ENCODE measurements around the gene LRRC4C.

Gene LRRC4C

DNA sequence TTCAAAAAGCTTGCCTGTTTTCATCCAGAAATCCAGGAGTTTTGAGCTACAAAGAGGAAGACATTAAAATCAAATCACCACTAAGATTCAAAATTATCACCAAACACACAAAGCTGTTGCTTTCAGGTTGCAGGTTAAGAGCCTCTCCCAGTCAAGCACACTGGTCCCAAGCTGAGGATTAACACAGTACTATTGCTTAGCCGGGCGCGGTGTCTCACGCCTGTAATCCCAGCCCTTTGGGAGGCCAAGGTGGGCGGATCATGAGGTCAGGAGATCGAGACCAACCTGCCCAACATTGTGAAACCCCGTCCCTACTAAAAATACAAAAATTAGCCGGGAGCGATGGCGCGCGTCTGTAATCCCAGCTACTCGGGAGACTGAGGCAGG is 1165.1 kb downstream of the LRRC4C start:
- TF ChIP-seq Cebpa-rat (IDR thresholded peaks at IDR 0.05), result no peak
- Histone ChIP-seq H3K27ac (no peak overlapping the region), H3K9me3 (replicated peaks in 1 of 11) (peaks cover 6 to 12% (median 9%) of the 10 kb centered on the region in 11 experiments; a peak in 20 of 22 replicates), H3K27me3 (no peaks in the 10 kb centered on the region), H4K20me1 (no peaks in the 10 kb centered on the region), H3K4me3 (no peak overlapping the region), H3K4me2 (no peak overlapping the region), H3K9ac (no peak overlapping the region), H3K4me1 (peaks cover 0 to 31% (median 0%) of the 10 kb centered on the region in 10 experiments; a peak in 6 of 20 replicates), H3K36me3 (no peaks in the 10 kb centered on the region)

DNA sequence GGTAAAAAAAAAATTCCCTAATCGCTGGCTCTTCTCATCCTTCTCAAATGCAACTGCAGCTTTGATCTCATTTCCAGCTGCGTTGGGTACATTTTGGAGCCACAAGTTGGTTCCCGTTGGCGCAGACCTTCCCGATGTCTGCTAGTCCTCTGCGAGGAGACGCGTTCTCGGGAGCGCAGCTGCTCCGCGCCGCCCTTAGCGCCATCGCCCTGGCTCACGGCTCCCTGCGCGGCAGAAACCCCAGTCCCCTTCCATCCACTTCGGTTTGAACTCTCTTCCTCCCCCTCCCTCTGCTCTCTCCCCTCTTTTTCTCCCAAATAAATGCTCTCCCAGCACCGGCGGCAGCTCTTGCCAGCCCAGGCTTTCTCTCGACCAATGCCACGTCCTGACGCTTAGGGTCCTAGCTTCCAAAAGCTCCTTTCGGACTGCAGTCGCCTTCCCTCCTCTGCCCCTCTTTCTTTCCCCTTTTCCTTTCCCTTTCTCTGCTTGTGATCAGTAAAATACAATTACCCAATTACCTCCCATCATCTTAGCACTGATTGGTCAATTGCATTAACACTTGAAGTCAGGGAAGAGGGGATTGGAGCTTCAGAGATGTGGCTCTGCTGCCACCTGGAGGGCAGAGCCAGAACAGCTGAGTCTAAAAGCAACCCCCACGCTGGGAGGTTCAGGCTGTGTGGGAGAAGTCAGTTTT is 1165.7 kb downstream of the LRRC4C start:
- no peaks in the 10 kb centered on the region for H4K20me1 ChIP-seq
- no peak overlapping the region for H3K4me3 ChIP-seq
- H3K27ac ChIP-seq, result no peak overlapping the region
- H3K4me2 ChIP-seq, result no peak overlapping the region
- peaks cover 0 to 37% (median 0%) of the 10 kb centered on the region in 10 experiments; a peak in 6 of 20 replicates for H3K4me1 ChIP-seq
- H3K36me3 ChIP-seq, result no peaks in the 10 kb centered on the region
- no peak overlapping the region for H3K9ac ChIP-seq
- peaks cover 6 to 12% (median 9%) of the 10 kb centered on the region in 11 experiments; a peak in 20 of 22 replicates for H3K9me3 ChIP-seq (replicated peaks in 1 of 11)
- H3K27me3 ChIP-seq, result no peaks in the 10 kb centered on the region
- TF ChIP-seq Cebpa-rat (IDR thresholded peaks at IDR 0.05), result no peak

DNA sequence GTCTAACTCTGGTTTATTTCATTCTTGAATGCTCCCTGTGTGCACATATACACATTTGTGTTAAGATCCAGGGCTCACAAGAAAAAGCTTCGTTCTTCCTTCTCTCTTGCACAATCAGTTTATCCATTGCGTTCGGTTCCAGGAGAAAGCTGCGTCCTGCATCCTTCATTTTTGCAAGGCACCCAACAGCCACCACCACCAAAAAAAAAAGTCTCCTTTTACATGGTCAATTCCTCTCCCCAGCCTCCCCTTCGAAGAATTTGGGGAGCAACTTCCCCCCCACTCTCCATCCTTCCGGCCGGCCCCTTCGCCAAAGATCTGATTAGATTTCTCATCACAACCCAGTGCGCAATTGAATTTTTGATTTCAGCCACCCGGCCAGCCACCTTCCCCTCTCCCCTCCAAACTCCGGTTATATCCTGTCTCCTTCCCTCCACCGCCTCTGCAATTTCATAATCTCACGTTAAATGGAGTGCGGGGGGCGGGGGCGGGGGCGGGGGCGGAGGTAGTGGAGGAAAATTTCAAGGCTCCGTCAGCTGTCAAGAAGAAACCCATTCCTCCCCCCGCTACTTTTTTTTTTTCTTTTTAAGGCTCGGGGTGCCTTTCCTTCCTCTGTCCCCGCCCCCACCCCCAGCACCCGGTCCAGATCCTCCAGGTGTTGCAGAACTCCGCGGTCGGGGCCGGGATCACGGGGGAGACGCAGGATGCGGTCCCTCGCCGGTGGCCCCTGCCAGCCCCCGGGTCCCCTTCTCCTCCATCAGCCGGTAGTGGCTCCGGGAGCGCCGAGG is 1166.5 kb downstream of the LRRC4C start:
- H3K27me3 ChIP-seq, result no peaks in the 10 kb centered on the region
- H4K20me1 ChIP-seq, result no peaks in the 10 kb centered on the region
- H3K9me3 ChIP-seq (replicated peaks in 1 of 11), result peaks cover 6 to 12% (median 9%) of the 10 kb centered on the region in 11 experiments; a peak in 20 of 22 replicates
- no peak overlapping the region; a peak in 1 of 22 replicates for H3K27ac ChIP-seq
- no peaks in the 10 kb centered on the region for H3K36me3 ChIP-seq
- peaks cover 0 to 46% (median 0%) of the 10 kb centered on the region in 10 experiments; a peak in 6 of 20 replicates for H3K4me1 ChIP-seq
- H3K9ac ChIP-seq, result no peak overlapping the region
- no peak for TF ChIP-seq Cebpa-rat (IDR thresholded peaks at IDR 0.05)
- H3K4me3 ChIP-seq, result no peak overlapping the region
- H3K4me2 ChIP-seq, result peak overlapping the region in 2 of 11 experiments; percentile 59 to 75; a peak in 1 of 22 replicates

DNA sequence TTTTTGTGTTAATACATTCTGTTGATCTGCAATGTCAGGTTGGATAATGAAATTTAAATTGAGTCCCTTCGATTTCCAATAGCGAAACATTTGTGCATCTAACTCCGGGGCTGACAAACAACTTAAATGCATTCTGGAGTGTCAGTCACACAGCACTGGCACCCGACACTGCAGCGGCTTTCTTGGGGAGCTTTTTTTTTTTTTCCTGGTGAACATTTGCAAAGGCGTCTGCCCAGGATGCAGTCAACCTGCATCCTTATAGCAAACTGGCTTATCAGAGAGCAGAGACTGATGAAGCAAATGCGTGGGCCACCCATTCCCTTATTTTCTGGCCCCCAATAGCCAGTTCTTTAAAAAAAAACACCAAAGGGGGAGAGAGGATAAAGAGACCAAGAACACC is 1167.7 kb downstream of the LRRC4C start:
- Histone ChIP-seq H3K9ac (peak overlapping the region in 1 of 11 experiments; percentile 84; a peak in 1 of 22 replicates), H3K27me3 (no peaks in the 10 kb centered on the region), H3K27ac (peak overlapping the region in 3 of 11 experiments; percentile 86 to 96 (median 95); a peak in 6 of 22 replicates), H3K9me3 (replicated peaks in 1 of 11) (peaks cover 6 to 12% (median 9%) of the 10 kb centered on the region in 11 experiments; a peak in 20 of 22 replicates), H3K4me3 (no peak overlapping the region), H3K36me3 (no peaks in the 10 kb centered on the region), H4K20me1 (no peaks in the 10 kb centered on the region), H3K4me1 (peaks cover 0 to 55% (median 0%) of the 10 kb centered on the region in 10 experiments; a peak in 6 of 20 replicates), H3K4me2 (peak overlapping the region in 3 of 11 experiments; percentile 43 to 75 (median 59); a peak in 5 of 22 replicates)
- no peak for TF ChIP-seq Cebpa-rat (IDR thresholded peaks at IDR 0.05)

DNA sequence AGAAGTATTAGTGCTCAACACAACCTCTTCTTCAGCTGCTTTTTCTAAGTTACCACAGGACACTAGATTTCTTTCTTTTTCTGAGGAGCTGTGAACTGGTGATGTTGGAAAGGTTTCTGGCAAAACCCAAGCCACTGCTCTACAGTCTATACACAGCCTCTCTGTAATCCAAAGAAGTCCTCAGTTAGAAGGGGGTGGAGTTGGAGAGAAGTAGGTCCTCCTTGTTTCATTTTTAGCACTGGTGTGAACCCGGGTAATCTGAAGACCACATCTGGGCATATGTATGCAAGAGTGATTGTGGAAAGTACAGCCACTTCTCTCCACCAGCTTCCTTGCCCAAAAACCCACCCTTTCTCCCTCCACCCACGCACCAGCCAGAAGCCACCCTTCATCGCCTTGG is 1168.1 kb downstream of the LRRC4C start:
- Histone ChIP-seq H3K36me3 (no peaks in the 10 kb centered on the region), H4K20me1 (no peaks in the 10 kb centered on the region), H3K27ac (peak overlapping the region in 4 of 11 experiments; percentile 37 to 96 (median 90); a peak in 7 of 22 replicates), H3K9ac (peak overlapping the region in 3 of 11 experiments; percentile 70 to 85 (median 84); a peak in 4 of 22 replicates), H3K9me3 (replicated peaks in 1 of 11) (peaks cover 6 to 12% (median 9%) of the 10 kb centered on the region in 11 experiments; a peak in 20 of 22 replicates), H3K27me3 (no peaks in the 10 kb centered on the region), H3K4me1 (peaks cover 0 to 57% (median 0%) of the 10 kb centered on the region in 10 experiments; a peak in 6 of 20 replicates), H3K4me3 (no peak overlapping the region), H3K4me2 (peak overlapping the region in 3 of 11 experiments; percentile 43 to 75 (median 59); a peak in 5 of 22 replicates)
- TF ChIP-seq Cebpa-rat (IDR thresholded peaks at IDR 0.05), result no peak

DNA sequence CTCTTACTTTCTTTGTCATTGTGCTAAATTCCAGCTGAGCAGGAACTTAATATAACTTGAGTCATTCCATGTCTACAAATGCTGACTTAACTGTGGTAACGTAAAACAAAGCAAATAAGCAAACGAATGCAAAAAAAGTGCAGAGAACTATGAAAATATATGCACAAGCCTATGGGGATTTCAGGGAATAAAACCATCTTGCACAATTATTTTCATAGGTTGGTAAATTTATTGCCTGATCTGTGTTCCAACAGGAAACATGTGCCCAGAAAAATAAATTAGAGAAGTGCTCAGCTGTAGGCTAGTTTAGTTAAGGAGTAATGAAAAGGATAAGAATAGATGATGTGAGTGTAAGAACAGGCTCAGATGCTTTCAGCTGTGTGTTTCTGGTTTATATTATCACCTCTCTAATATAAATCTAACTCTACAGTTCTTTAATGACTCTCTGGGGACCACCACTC is 1169.3 kb downstream of the LRRC4C start:
- Histone ChIP-seq H3K27me3 (no peaks in the 10 kb centered on the region), H3K36me3 (no peaks in the 10 kb centered on the region), H3K27ac (peak overlapping the region in 4 of 11 experiments; percentile 37 to 96 (median 90); a peak in 8 of 22 replicates), H4K20me1 (no peaks in the 10 kb centered on the region), H3K4me3 (no peak overlapping the region), H3K9ac (peak overlapping the region in 3 of 11 experiments; percentile 70 to 85 (median 84); a peak in 6 of 22 replicates), H3K4me1 (peaks cover 0 to 68% (median 0%) of the 10 kb centered on the region in 10 experiments; a peak in 6 of 20 replicates), H3K4me2 (peak overlapping the region in 3 of 11 experiments; percentile 43 to 75 (median 59); a peak in 6 of 22 replicates), H3K9me3 (replicated peaks in 1 of 11) (peaks cover 6 to 12% (median 9%) of the 10 kb centered on the region in 11 experiments; a peak in 20 of 22 replicates)
- peak in 2 of 11 experiments; percentile 14 to 65; a peak in 1 of 22 replicates for TF ChIP-seq Cebpa-rat (IDR thresholded peaks at IDR 0.05)

DNA sequence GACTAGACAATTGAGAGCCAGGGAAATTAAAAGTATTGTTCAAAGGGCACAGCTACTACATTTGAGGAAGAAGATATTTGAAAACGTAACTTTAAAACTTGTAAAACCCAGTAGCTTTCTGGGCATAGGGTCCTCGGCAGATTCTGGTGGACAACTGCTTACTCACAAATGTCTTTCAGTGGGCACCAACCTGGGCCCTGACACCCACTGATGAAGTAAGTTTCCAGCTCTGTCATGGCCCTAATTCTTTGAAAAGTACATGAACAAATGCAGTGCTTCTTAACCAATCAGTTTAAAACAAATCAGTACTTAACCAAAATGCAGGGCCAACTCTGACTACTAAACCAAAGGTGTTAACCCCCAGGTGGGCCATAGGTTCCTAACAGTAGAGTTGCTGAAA is 1170.1 kb downstream of the LRRC4C start:
- H3K4me1 ChIP-seq, result peaks cover 0 to 68% (median 0%) of the 10 kb centered on the region in 10 experiments; a peak in 6 of 20 replicates
- peak overlapping the region in 3 of 11 experiments; percentile 9 to 75 (median 59); a peak in 5 of 22 replicates for H3K4me2 ChIP-seq
- no peaks in the 10 kb centered on the region for H4K20me1 ChIP-seq
- H3K4me3 ChIP-seq, result no peak overlapping the region
- H3K27me3 ChIP-seq, result no peaks in the 10 kb centered on the region
- no peak for TF ChIP-seq Cebpa-rat (IDR thresholded peaks at IDR 0.05)
- peaks cover 6 to 12% (median 9%) of the 10 kb centered on the region in 11 experiments; a peak in 20 of 22 replicates for H3K9me3 ChIP-seq (replicated peaks in 1 of 11)
- H3K27ac ChIP-seq, result peak overlapping the region in 3 of 11 experiments; percentile 84 to 95 (median 86); a peak in 6 of 22 replicates
- H3K9ac ChIP-seq, result peak overlapping the region in 3 of 11 experiments; percentile 69 to 77 (median 70); a peak in 6 of 22 replicates
- no peaks in the 10 kb centered on the region for H3K36me3 ChIP-seq
